WTC11 (cell line): ENCODE data around the gene E2F2. TPM values are rescaled to one million over a fixed set of nuclear protein-coding genes. Genes with fewer than 3 reads are reported as not detected.

Source experiments
- ATAC-seq: fragments of 200-7000 bp; cut with Tn5 transposase; 2 replicates; pipeline ENCODE4 v1.10.0; 2021; ENCODE audit warnings: mild to moderate bottlenecking, moderate library complexity
- CTCF ChIA-PET: fragments of 300-600 bp; sonication (Branson Sonifier 250); formaldehyde crosslinking; loops from one replicate; lab custom pipeline; 2021; ENCODE audit warnings: antibody characterized with exemption; lab: Charles Lee
- POLR2A ChIA-PET: fragments of 350-600 bp; sonication (Branson Sonifier 250); formaldehyde crosslinking; loops from one replicate; lab custom pipeline; 2021; ENCODE audit warnings: antibody characterized with exemption; lab: Charles Lee
- DNase-seq: peaks from one replicate; pipeline ENCODE4 v3.0.0; 2021; ENCODE audit warnings: low spot score
- H3K27ac Mint-ChIP-seq: 2 replicates; pipeline ENCODE4 v1.8.0; 2021; ENCODE audit warnings: mixed read lengths
- H3K27me3 Mint-ChIP-seq: 2 replicates; pipeline ENCODE4 v1.8.0; 2021; ENCODE audit warnings: low read depth, mild to moderate bottlenecking, moderate library complexity, mixed read lengths
- H3K36me3 Mint-ChIP-seq: 2 replicates; pipeline ENCODE4 v1.8.0; 2021; ENCODE audit warnings: mixed read lengths
- H3K4me1 Mint-ChIP-seq: 2 replicates; pipeline ENCODE4 v1.8.0; 2022; ENCODE audit warnings: mixed read lengths
- H3K4me3 Mint-ChIP-seq: 2 replicates; pipeline ENCODE4 v1.8.0; 2021; ENCODE audit warnings: mild to moderate bottlenecking, moderate library complexity, mixed read lengths
- H3K9me3 Mint-ChIP-seq: 2 replicates; pipeline ENCODE4 v1.8.0; 2021; ENCODE audit warnings: mixed read lengths
- ATF6 ChIP-seq: sonication (generic); formaldehyde crosslinking; IDR thresholded peaks from 2 replicates; pipeline ENCODE4 v1.8.1; 2023; ENCODE audit warnings: mild to moderate bottlenecking, missing genetic modification reagents
- CREM ChIP-seq: sonication (generic); formaldehyde crosslinking; IDR thresholded peaks from 2 replicates; pipeline ENCODE4 v1.8.1; 2022; ENCODE audit warnings: mild to moderate bottlenecking, missing genetic modification reagents, moderate library complexity
- ELF4 ChIP-seq: sonication (generic); formaldehyde crosslinking; IDR thresholded peaks from 2 replicates; pipeline ENCODE4 v1.8.1; 2022; ENCODE audit warnings: low read depth, mild to moderate bottlenecking, moderate library complexity, missing genetic modification reagents
- FOXK1 ChIP-seq: sonication (generic); formaldehyde crosslinking; IDR thresholded peaks from 2 replicates; pipeline ENCODE4 v1.8.0; 2022; ENCODE audit warnings: mild to moderate bottlenecking, moderate library complexity, missing genetic modification reagents
- IRF2 ChIP-seq: sonication (generic); formaldehyde crosslinking; IDR thresholded peaks from 2 replicates; pipeline ENCODE4 v1.8.0; 2022; ENCODE audit warnings: low read depth, missing genetic modification reagents, borderline replicate concordance
- KAT7 ChIP-seq: sonication (generic); formaldehyde crosslinking; IDR thresholded peaks from 2 replicates; pipeline ENCODE4 v1.8.1; 2023; ENCODE audit warnings: missing genetic modification reagents, mild to moderate bottlenecking, borderline replicate concordance
- MLX ChIP-seq: sonication (generic); formaldehyde crosslinking; IDR thresholded peaks from 2 replicates; pipeline ENCODE4 v1.8.1; 2023; ENCODE audit warnings: mild to moderate bottlenecking, missing genetic modification reagents, moderate library complexity
- NFATC4 ChIP-seq: fragments of 250-450 bp; sonication (Bioruptor Pico); IDR thresholded peaks from 2 replicates; pipeline ENCODE4 v1.9.0; 2021; ENCODE audit warnings: mild to moderate bottlenecking
- NFE2L1 ChIP-seq: sonication (generic); formaldehyde crosslinking; IDR thresholded peaks from 2 replicates; pipeline ENCODE4 v1.8.1; 2023; ENCODE audit warnings: missing genetic modification reagents
- NFYB ChIP-seq: sonication (generic); formaldehyde crosslinking; conservative IDR thresholded peaks from 2 replicates; pipeline ENCODE4 v1.8.0; 2022; ENCODE audit warnings: low read depth, missing genetic modification reagents
- NR1H2 ChIP-seq: sonication (generic); formaldehyde crosslinking; IDR thresholded peaks from 2 replicates; pipeline ENCODE4 v1.9.0; 2021; ENCODE audit warnings: mild to moderate bottlenecking, moderate library complexity, missing genetic modification reagents
- NR2C2 ChIP-seq: sonication (generic); formaldehyde crosslinking; IDR thresholded peaks from 2 replicates; pipeline ENCODE4 v1.8.0; 2022; ENCODE audit warnings: mild to moderate bottlenecking, missing genetic modification reagents
- PREB ChIP-seq: sonication (generic); formaldehyde crosslinking; IDR thresholded peaks from 2 replicates; pipeline ENCODE4 v1.8.1; 2022; ENCODE audit warnings: mild to moderate bottlenecking, missing genetic modification reagents, moderate library complexity, borderline replicate concordance
- SMAD3 ChIP-seq: sonication (generic); formaldehyde crosslinking; IDR thresholded peaks from 2 replicates; pipeline ENCODE4 v1.8.0; 2022; ENCODE audit warnings: missing genetic modification reagents, mild to moderate bottlenecking, borderline replicate concordance
- SOX15 ChIP-seq: fragments of 250-450 bp; sonication (Bioruptor Pico); IDR thresholded peaks from 2 replicates; pipeline ENCODE4 v1.9.0; 2021; ENCODE audit warnings: mild to moderate bottlenecking
- ZNF416 ChIP-seq: fragments of 250-450 bp; sonication (Bioruptor Pico); IDR thresholded peaks from 2 replicates; pipeline ENCODE4 v1.9.0; 2021; ENCODE audit warnings: mild to moderate bottlenecking, inconsistent platforms
- ZNF423 ChIP-seq: fragments of 250-450 bp; sonication (Bioruptor Pico); IDR thresholded peaks from 2 replicates; pipeline ENCODE4 v2.1.2; 2022; ENCODE audit warnings: mild to moderate bottlenecking, moderate library complexity
- ZNF671 ChIP-seq: fragments of 250-450 bp; sonication (Bioruptor Pico); IDR thresholded peaks from 2 replicates; pipeline ENCODE4 v1.8.0; 2021; ENCODE audit warnings: mild to moderate bottlenecking
- total RNA-seq: library from RNA; stranded (reverse); gene quantifications from 3 replicates; pipeline ENCODE4 v1.2.3, GENCODE V29; 2021
- TF ChIP-seq, protein P1 (sequence below): fragments of 250-450 bp; sonication (Bioruptor Pico); IDR thresholded peaks from 2 replicates; pipeline ENCODE4 v1.8.0; 2021; ENCODE audit warnings: mild to moderate bottlenecking
- TF ChIP-seq, protein P2 (sequence below): sonication (generic); formaldehyde crosslinking; IDR thresholded peaks from 2 replicates; pipeline ENCODE4 v1.8.1; 2022; ENCODE audit warnings: low read depth, missing genetic modification reagents, borderline replicate concordance
- TF ChIP-seq, protein P3 (sequence below): sonication (generic); formaldehyde crosslinking; IDR thresholded peaks from 2 replicates; pipeline ENCODE4 v1.8.0; 2022; ENCODE audit warnings: mild to moderate bottlenecking, missing genetic modification reagents
- TF ChIP-seq, protein P4 (sequence below): fragments of 250-450 bp; sonication (Bioruptor Pico); IDR thresholded peaks from 2 replicates; pipeline ENCODE4 v1.9.0; 2021; ENCODE audit warnings: moderate library complexity, mild to moderate bottlenecking, inconsistent platforms, borderline replicate concordance

The E2F2 gene
- total RNA-seq, 1 experiment from 2014 or later: 5.6 TPM

GRCh38 chr1:23463286-23463685, 67.7 kb downstream of the E2F2 start:
- Mint-ChIP-seq H3K36me3 (0 out of 2 replicates have a peak, but pooled peaks cover 3% of the 10 kb centered on the region), H3K27ac (no peak overlapping the region), H3K27me3 (no peaks in the 10 kb centered on the region), H3K4me1 (peaks cover 6% of the 10 kb centered on the region), H3K4me3 (no peak overlapping the region), H3K9me3 (no peaks in the 10 kb centered on the region)
- ChIA-PET POLR2A (no interaction called here), CTCF (no interaction called here)
- no peak for TF ChIP-seq ZNF416
- no peak for TF ChIP-seq SOX15 (CRISPR knock-in tag)
- no peak for ATAC-seq
- DNase-seq: no peak

DNA sequence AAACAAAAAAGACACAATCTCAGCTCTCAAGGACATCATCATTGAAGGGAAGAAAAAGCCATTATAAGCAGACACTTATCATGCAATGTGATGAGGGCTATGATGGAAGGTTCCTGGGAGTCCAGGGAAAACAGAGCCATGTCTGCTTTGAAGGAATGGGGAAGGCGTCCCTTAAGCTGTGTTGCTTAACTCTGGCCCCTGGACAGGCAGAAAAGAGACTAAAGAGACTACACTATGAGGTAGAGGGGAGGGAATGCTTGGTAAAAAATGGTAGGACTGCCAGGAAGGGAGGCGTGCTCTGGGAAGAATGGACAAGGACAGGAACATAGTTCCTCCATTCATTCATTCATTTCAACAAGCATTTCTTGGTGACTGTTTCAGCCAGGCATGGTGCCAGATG, 68.3 kb downstream of the E2F2 start:
- H3K27ac Mint-ChIP-seq: peak overlapping the region; percentile 32; the same call in 1 of the 2 replicates
- no peaks in the 10 kb centered on the region for H3K9me3 Mint-ChIP-seq
- DNase-seq (no peak), ATAC-seq (no peak)
- ChIA-PET CTCF (no interaction called here), POLR2A (no interaction called here)
- no peak for TF ChIP-seq MLX (CRISPR knock-in tag)
- TF ChIP-seq, protein P1, sequence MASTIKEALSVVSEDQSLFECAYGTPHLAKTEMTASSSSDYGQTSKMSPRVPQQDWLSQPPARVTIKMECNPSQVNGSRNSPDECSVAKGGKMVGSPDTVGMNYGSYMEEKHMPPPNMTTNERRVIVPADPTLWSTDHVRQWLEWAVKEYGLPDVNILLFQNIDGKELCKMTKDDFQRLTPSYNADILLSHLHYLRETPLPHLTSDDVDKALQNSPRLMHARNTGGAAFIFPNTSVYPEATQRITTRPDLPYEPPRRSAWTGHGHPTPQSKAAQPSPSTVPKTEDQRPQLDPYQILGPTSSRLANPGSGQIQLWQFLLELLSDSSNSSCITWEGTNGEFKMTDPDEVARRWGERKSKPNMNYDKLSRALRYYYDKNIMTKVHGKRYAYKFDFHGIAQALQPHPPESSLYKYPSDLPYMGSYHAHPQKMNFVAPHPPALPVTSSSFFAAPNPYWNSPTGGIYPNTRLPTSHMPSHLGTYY (CRISPR knock-in tag): no peak
- TF ChIP-seq IRF2 (CRISPR knock-in tag): no peak
- no peak for TF ChIP-seq PREB (CRISPR knock-in tag)
- no peak for TF ChIP-seq ELF4 (CRISPR knock-in tag)
- no peak for TF ChIP-seq SMAD3 (CRISPR knock-in tag)
- TF ChIP-seq, protein P2, sequence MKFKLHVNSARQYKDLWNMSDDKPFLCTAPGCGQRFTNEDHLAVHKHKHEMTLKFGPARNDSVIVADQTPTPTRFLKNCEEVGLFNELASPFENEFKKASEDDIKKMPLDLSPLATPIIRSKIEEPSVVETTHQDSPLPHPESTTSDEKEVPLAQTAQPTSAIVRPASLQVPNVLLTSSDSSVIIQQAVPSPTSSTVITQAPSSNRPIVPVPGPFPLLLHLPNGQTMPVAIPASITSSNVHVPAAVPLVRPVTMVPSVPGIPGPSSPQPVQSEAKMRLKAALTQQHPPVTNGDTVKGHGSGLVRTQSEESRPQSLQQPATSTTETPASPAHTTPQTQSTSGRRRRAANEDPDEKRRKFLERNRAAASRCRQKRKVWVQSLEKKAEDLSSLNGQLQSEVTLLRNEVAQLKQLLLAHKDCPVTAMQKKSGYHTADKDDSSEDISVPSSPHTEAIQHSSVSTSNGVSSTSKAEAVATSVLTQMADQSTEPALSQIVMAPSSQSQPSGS (CRISPR knock-in tag): no peak
- TF ChIP-seq NR2C2 (CRISPR knock-in tag): no peak
- TF ChIP-seq, protein P3, sequence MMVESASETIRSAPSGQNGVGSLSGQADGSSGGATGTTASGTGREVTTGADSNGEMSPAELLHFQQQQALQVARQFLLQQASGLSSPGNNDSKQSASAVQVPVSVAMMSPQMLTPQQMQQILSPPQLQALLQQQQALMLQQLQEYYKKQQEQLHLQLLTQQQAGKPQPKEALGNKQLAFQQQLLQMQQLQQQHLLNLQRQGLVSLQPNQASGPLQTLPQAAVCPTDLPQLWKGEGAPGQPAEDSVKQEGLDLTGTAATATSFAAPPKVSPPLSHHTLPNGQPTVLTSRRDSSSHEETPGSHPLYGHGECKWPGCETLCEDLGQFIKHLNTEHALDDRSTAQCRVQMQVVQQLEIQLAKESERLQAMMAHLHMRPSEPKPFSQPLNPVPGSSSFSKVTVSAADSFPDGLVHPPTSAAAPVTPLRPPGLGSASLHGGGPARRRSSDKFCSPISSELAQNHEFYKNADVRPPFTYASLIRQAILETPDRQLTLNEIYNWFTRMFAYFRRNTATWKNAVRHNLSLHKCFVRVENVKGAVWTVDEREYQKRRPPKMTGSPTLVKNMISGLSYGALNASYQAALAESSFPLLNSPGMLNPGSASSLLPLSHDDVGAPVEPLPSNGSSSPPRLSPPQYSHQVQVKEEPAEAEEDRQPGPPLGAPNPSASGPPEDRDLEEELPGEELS: no peak
- TF ChIP-seq NFE2L1 (CRISPR knock-in tag): no peak
- TF ChIP-seq, protein P4, sequence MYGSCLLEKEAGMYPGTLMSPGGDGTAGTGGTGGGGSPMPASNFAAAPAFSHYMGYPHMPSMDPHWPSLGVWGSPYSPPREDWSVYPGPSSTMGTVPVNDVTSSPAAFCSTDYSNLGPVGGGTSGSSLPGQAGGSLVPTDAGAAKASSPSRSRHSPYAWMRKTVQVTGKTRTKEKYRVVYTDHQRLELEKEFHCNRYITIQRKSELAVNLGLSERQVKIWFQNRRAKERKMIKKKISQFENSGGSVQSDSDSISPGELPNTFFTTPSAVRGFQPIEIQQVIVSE (CRISPR knock-in tag): no peak
- TF ChIP-seq KAT7: no peak
- no peak for TF ChIP-seq FOXK1 (CRISPR knock-in tag)
- no peak for TF ChIP-seq CREM (CRISPR knock-in tag)
- no peak for TF ChIP-seq NFATC4 (CRISPR knock-in tag)
- TF ChIP-seq NFYB: no peak
- TF ChIP-seq ATF6 (CRISPR knock-in tag): no peak
- no peak for TF ChIP-seq ZNF423 (CRISPR knock-in tag)
- TF ChIP-seq ZNF671 (CRISPR knock-in tag): no peak
- TF ChIP-seq NR1H2: no peak
- no peak overlapping the region for H3K4me3 Mint-ChIP-seq
- H3K36me3 Mint-ChIP-seq: 0 out of 2 replicates have a peak, but pooled peaks cover 5% of the 10 kb centered on the region
- no peaks in the 10 kb centered on the region for H3K27me3 Mint-ChIP-seq
- H3K4me1 Mint-ChIP-seq: peaks cover 6% of the 10 kb centered on the region
